Measurements from ENCODE around the gene PCBP3. TPM values are rescaled to one million over a fixed set of nuclear protein-coding genes. Genes with fewer than 3 reads are reported as not detected.
"Not testable (repeated sequence)": the region's sequence is repeated elsewhere in the genome, so short reads cannot be mapped to it uniquely, and the experiment has no call there.

The PCBP3 gene
- polyA plus RNA-seq, 5 donors: 1.9 to 2.8 (median 2.2) TPM

DNA sequence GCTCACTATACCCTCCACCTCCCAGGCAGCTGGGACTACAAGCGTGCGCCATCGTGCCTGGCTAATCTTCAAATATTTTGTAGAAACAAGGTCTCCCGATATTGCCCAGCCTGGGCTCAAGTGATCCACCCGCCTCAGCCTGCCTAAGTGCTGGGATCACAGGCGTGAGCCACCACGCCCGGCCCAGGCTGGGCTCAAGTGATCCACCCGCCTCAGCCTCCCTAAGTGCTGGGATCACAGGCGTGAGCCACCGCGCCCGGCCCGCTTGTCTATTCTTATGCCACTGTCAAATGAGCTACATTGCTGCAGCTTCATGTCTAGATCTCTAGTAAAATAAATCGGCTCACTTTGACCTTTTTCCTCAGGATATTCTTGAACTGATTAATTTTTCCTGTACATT is 230.3 kb downstream of the PCBP3 start:
- DNase-seq: no peak

DNA sequence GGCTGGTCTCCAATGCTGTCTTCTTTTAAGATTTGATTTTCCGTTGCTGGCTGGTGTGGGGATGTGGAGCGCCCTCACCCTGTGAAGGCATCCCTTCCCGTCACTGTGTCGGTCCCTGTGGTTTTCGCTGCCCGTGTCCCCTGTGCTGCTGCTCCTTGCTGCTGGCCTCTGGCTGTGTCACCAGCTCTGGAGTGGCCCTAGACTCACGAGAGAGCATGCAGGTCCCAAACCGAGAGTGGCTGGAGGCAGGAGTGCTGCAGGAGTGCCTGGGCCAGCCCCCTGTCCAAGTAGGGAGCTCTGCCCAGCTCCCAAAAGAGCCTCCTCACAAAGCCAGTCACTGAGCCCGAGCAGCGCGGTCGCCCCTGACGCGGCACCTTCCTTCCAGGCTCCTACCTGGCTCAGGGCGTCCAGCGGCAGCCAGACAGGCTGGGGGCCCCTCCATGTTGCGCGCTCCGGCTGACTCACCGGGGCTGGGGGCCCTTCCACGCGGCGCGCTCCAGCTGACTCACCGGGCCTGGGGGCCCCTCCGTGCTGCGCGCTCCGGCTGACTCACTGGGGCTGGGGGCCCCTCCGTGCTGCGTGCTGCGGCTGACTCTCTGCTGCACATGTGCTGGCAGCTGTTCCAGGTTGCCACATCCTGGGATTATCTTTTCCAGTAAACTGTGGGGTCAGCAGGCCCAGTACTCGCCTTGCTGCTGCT is 231.3 kb downstream of the PCBP3 start:
- peak; percentile 31 to 36 for DNase-seq

DNA sequence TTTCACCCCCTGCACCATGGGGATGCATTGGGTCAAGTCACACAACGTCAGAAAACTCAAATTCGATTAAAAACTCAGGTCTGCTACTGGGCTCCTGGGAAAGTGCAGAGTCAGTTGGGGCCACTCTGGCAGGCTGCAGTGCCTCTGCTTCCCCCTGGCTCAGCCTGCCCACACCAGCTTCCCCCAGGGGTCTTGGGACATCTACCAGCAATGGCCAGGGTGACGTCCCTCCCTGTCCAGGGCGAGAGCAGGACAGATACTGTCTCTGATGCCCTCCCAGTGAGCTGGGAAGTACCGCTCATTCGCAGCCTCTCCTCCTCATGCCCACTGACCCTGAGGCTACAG is 231.9 kb downstream of the PCBP3 start:
- DNase-seq: no peak

DNA sequence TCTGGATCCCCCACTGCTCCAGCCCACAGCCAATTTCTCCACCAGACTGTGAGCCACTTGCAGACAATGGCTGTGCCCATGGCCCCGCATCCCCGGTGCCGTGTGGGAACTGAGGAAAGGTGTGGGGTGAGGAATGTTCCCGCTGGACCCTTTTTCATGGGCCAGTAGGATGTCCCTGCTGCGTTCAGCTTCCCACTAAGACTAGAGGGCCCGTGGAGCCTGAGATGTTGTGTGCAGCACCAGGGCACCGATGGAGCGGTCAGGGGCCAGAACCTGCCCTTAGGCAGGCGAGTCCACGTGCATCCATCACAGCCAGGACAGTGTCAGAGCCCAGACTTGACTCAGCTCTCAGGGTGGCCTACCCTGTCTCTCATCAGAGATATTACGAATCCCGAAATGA is 232.4 kb downstream of the PCBP3 start:
- DNase-seq: no peak

DNA sequence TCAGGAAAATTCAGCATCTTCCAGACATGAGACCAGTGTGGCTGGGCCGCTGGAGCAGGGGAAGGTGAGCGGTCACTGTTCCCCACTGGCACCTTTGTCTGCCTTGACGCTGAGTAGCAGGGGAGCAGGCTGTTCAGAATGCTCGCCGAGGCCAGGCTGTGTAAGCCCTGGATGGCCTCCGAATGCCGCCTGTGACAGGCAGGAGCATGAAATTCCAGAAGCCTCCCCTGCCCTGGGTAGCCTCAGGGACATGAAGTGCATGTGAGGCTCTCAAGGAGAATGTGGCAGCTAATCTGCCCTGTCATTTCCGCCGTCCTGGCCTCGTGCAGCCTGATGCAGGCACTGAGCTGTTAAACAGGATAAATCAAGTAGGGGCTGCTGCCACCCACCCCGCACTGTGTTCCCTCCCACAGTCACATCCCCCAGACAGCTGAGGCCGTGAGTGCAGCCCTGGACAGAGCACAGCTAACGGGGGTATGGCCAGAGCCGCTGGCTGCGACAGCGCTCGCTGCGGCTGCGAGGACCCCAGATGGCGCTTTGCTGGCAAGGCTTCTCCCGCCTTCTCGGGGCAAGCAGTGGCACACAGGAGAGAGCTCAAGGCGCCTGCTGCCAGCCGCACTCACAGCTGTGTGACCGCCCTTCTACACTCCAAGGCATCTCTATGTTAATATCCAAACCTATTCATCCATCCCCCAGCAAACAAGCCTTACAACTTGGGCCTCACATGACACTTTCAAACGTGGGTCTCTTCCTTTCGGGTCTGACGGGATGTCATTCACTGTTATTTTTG is 233.1 kb downstream of the PCBP3 start:
- no peak for DNase-seq

DNA sequence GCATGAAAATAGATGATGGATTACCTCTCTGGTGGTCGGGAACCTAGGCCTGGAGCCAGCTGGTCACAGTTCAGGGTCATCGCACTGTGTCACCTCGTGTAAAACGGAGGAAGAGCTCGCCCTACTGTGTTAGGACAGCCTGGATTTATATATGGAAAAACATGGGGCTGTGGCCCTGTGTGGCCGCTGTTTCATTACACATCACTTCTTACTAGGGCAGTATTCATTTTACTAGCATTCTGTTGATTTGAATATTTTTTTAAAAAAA is 233.6 kb downstream of the PCBP3 start:
- DNase-seq: no peak

DNA sequence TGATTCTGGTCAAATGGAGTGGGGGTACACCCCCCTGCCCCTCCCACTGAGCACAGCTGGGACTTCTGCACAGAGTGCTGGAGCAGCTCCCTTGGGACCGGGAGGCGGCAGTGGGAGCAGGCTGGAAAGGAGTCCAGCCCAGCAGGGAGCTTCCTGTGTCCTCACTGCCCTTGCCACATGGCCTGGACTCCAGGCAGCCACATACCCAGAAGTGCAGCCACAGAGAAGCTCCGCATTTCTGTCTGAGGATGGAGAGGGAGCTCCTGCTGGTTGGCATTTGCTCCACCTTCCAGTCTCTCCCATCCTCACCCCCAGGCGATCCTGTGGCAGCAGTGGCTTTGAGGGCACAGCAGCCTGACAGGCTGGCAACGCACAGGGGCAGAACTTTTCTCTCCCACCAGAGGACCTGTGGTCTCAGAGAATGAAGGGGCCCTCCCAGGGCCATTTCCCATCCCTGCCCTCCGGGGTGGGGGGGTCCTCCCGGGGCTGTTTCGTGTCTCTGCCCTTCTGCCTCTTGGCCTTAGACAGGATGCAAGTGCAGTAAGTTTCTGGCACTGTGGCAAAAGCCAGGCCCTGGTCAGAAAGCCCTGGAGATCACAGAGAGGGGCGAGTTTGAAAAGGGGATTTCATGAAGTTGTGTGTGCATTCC is 234.4 kb downstream of the PCBP3 start:
- DNase-seq: no peak

DNA sequence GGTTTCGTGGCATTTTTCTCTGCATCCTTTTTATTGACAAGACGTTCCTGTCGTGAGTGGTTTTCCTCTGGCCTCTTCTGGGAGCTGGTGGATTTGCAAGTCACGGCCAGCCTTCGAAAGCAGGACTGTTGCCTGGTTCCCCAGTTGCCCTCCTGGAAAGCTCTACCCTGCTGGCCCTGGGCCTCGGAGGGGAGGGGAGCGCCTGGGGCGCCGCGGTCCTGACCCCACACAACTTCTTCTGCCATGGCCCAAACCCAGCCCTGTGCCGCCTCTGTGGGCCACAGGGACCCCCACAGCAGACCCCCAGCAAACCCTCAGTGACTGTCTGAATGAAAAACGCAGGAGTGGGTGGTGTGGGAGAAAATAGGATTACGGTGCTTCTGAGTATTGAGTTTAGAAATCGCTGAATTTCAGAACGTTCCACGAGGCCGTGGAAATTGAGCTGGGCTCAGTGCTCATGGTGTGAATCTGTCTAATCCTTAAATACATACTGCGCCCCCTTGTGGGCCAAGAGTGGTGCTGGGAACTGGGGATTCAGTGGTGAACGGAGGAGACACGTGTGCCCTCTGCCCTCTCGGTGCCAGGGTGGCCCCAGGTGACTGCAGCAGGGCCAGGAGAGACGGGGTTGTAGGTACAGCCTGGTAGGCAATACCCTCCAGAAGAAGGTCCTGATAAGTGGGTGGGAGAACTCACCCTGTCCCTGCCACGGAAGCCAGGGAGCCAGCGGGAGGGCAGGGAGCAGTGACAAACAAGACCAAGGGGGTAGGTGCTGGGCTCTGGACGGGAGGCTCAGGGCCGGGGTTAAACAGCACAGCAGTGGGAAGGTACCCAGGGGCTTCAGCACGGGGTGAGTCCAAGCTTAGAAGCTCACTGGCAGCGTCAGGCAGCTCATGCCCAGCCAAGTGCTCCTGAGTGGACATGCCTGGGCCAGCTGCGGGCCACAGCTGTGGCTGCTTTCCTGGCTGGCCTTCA is 236.9 kb downstream of the PCBP3 start:
- no peak for DNase-seq

DNA sequence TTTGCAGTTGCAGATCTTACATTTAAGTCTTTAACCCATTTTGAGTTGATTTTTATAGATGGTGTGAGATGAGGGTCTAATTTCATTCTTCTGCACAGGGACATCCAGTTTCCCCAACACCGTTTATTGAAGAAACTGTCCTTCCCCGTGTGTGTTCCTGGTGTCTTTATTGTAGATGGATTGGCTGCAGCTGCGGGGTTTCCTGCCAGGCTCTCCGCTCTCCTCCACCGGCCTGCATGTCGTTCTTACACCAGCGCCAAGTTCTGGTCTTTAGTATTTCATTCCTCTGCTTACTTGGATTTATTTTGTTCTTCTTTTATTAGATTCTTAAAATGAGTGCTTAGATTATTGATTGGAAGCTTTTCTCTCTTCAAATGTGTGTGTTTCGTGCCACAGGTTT is 239.1 kb downstream of the PCBP3 start:
- no peak for DNase-seq

DNA sequence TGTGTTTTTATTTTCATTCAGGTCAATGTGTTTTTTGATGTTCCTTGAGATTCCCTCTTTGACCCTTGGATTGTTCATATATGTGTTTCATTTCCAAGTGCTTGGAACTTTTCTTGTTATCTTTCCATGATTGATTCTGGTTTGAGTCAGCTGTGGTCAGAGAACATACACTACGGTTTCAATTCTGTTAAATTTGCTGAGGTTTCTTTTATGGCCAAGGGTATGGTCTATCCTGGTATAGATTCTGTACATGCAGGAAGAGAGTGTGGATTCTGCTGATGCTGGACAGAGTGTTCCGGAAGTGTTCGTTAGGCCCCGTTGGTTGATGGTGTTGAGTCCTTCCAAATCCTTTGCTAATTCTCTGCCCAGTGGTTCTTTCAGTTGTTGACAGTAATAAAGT is 239.6 kb downstream of the PCBP3 start:
- DNase-seq: no peak

DNA sequence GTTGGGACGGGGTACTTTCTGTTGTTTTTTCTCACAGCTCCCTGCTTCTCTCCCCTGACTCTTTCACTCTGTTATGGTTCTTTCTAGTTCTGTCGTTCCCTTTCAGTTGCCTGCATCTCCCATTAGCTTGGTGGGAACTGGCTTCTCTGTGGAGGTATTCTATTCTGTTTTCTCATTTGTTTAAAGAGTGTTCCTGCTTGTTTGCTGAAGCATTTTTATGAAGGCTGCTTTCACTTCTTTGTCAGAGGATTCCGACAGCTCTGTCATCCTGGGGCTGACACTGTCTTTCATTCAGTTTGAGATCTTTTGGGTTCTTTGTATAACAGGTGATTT is 242.0 kb downstream of the PCBP3 start:
- no peak for DNase-seq

DNA sequence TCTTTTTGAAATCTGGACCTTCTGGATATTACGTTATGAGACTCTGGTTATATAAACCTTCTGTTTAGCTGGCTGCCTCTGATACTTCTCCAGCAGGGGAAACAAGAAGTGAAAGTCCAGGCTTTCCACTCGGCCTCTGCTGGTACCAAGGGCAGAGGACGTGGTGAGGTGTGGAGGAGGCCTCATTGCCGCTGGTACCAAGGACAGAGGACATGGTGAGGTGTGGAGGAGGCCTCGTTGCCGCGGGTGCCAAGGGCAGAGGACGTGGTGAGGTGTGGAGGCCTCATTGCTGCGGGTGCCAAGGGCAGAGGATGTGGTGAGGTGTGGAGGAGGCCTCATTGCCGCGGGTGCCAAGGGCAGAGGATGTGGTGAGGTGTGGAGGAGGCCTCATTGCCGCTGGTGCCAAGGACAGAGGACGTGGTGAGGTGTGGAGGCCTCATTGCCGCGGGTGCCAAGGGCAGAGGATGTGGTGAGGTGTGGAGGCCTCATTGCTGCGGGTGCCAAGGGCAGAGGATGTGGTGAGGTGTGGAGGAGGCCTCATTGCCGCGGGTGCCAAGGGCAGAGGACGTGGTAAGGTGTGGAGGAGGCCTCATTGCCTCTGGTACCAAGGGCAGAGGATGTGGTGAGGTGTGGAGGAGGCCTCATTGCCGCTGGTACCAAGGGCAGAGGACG is 242.5 kb downstream of the PCBP3 start:
- not testable (repeated sequence) for DNase-seq

DNA sequence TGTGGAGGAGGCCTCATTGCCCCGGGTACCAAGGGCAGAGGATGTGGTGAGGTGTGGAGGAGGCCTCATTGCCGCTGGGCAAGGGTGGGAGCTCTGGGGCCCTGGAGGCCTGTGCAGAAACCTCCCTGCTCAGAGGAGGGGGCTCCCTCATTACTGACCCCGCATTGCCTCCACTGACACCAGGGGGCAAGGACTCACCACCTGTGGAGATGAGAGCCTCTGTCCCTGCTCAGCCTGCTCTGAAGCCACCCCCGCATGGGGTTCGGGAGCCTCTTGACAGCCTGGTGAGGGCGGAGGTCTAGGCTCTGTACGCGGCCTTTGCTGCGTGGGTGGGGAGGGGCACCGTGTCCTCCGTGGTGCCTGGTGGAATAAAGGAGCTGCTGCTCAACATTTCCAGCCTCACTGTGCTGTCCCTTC is 243.1 kb downstream of the PCBP3 start:
- DNase-seq: no peak

DNA sequence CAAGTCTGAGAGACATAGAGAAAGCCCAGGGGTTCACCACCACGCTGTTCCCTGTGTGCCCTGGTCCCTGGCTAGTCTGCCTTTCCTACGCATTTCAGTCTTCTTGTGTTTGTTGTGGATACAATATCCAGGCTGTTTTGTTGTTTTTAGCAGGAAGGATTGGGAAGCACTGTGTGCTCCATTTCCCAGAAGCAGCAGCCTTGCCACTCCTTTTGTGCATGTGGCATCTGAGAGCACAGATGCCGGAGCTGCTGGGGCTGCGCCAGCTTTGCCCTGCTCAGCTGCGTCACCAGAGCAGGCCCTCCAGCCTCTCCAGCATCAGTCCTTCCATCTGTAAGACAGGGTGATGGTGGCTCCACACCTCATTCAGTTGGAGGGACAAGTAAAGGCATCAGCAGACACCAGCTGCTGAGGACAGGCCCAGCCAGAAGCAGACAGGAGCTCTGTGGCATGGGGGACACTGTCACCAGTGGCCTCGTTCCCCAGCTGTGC is 243.6 kb downstream of the PCBP3 start:
- DNase-seq: no peak

DNA sequence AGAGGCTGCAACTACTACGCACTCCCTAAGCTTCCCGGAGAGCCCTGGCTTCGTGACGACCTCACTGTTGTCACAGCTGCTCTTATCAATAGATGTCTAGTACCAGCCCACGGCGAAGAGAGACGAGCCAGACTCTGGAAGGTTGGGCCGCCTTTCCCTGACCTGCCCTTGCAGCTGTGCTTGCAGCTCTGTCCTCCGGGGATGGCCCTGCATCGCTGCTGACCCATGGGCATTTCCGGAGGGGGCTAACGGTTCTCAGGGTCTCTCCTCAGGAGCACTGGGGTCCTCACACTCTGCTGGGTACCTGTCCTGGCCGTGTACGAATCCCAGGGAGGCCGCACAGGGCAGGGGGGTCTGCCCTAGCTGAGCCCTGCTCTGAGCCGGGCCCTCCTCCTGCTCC is 244.3 kb downstream of the PCBP3 start:
- no peak for DNase-seq

DNA sequence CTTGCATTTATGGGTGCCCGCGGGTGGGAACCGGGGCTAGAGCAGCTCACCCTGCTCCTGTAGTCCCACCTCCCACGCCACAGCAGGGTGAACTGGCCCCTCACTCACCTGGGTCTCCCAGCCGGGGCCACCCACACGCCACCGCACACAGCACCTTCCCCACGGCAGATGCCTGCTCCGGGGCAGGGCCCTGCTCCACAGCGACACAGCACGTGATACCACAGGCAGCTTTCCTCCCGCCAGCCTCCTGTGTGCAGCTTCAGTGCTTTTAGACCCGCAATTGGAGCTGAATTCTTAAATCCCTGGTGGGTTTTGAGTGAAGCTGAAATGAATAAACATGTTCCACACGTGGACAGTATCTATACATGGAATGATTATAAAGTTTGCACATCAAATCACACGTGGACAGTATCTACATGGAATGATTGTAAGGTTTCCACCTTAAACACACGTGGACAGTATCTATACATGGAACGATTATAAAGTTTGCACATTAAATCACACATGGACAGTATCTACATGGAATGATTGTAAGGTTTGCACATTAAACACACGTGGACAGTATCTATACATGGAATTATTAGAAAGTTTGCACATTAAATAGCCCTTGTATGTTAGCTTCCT is 245.0 kb downstream of the PCBP3 start:
- DNase-seq: no peak

DNA sequence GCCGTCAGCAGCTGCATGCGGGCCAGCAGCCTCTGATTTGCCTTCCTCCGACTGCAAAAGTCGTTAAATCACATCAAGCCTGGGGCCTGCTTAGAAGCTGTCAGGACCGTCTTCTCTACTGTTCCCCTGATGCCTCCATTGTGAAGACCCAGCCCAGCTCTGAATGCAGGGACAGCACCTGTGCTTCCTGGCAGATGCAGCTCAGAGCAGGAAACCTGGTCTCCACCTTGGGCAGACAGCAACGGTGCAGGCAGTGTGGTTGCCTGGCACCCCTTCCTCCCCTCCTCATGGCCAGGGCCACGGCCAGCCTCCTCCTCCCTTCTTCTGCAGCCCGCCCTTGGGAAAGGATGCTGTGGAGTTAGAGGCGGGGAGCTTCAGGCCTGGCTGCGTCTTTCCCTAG is 245.7 kb downstream of the PCBP3 start:
- DNase-seq: no peak

DNA sequence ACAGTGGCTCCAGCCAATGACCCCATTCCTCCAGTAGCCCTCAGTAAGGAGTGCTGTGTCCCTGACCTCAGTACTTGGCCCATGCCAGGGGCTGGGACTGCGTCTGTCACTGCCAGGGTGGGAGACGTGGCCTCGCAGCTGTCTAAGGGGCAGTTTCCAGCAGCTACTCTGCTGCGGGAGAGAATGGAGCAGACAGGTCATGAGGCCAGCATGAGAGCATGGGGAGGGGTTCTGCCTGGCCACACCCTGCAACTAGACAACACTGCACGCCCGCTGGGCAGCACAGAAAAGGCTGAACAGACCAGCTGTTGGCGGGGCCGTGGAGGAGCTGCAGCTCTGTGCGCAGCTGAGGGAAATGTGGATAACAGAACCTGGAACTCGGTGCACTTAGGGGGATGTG is 246.4 kb downstream of the PCBP3 start:
- no peak for DNase-seq

DNA sequence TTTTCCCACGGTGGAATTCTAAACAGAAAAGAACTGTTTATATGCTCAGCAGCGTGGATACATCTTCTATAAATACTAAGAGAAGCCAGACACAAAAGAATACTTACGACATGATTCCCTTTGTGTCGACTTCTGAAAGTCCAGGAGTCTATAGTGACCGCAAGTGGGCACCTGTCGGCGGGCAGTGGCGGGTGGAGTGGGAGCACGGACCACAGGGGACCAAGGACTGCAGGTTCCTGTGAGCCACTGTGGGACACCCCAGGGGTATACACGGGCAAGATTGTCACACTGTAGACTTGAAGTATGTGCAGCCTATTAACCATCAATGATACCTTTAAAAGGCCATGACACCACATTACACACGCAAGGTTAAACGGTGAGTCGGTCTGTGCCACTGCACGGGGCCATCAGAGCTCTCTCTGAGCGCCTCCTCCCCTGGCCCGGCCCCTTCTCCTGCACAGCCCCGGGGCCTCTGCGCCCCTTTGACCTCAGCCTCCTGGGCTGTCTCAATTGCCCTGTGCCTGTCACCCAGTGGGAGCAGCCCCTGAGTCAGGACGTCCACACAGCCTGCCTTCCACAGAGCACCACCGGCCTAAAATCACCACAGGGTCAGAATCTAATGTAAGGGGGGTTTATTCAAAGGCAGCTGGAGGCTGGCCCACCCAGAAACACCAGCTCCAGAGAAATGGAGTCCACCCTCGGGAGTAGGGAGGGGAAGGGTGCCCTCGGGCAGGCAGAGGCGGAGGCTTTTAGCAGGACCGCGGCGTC is 248.0 kb downstream of the PCBP3 start:
- DNase-seq: no peak
